Measurements from ENCODE around the gene SLC37A2.
"Not testable (repeated sequence)": the region's sequence is repeated elsewhere in the genome, so short reads cannot be mapped to it uniquely, and the experiment has no call there.

SLC37A2 gene

GRCh38 chr11:125085301-125086081, 22.4 kb downstream of the SLC37A2 start:
- DNase-seq, result no peak

GRCh38 chr11:125086633-125087296, 23.7 kb downstream of the SLC37A2 start:
- no peak for DNase-seq

- no peak for DNase-seq
Observed at GRCh38 chr11:125088123-125088522, 25.0 kb downstream of the SLC37A2 start.

GRCh38 chr11:125088576-125089455, 25.7 kb downstream of the SLC37A2 start:
- no peak for DNase-seq

GRCh38 chr11:125089481-125089880, 26.4 kb downstream of the SLC37A2 start:
- DNase-seq, result not testable (repeated sequence)

- DNase-seq, result not testable (repeated sequence)
Observed at GRCh38 chr11:125090151-125090550, 27.0 kb downstream of the SLC37A2 start.

- DNase-seq, result no peak
Observed at GRCh38 chr11:125090816-125091215, 27.7 kb downstream of the SLC37A2 start.

- no peak for DNase-seq
Observed at GRCh38 chr11:125091247-125091876, 28.3 kb downstream of the SLC37A2 start.

GRCh38 chr11:125091877-125092664, 29.0 kb downstream of the SLC37A2 start:
- no peak for DNase-seq

GRCh38 chr11:125092669-125093068, 29.6 kb downstream of the SLC37A2 start:
- no peak for DNase-seq

GRCh38 chr11:125093502-125093901, 30.4 kb downstream of the SLC37A2 start:
- DNase-seq, result no peak

- DNase-seq, result no peak
Observed at GRCh38 chr11:125094731-125095130, 31.6 kb downstream of the SLC37A2 start.

- DNase-seq, result no peak
Observed at GRCh38 chr11:125100136-125100535, 37.0 kb downstream of the SLC37A2 start.

- no peak for DNase-seq
Observed at GRCh38 chr11:125101596-125101995, 38.5 kb downstream of the SLC37A2 start.

GRCh38 chr11:125102025-125102424, 38.9 kb downstream of the SLC37A2 start:
- DNase-seq, result no peak

- DNase-seq, result no peak
Observed at GRCh38 chr11:125102510-125102909, 39.4 kb downstream of the SLC37A2 start.

GRCh38 chr11:125105926-125106325, 42.8 kb downstream of the SLC37A2 start:
- no peak for DNase-seq

GRCh38 chr11:125108469-125108868, 45.4 kb downstream of the SLC37A2 start:
- DNase-seq, result no peak

- DNase-seq, result no peak
Observed at GRCh38 chr11:125110506-125110905, 47.4 kb downstream of the SLC37A2 start.

GRCh38 chr11:125111001-125111342, 47.9 kb downstream of the SLC37A2 start:
- DNase-seq, result no peak

GRCh38 chr11:125111343-125112207, 48.5 kb downstream of the SLC37A2 start, which contains the start of gene TMEM218:
TMEM218 (minus strand) TSS chr11:125111626; CDS start chr11:125102241, 9,385 bp downstream.
- DNase-seq, result peak; percentile 87

Data from GOT3 (cell line).